ENCODE measurements around the gene PKP3.

The PKP3 gene

GRCh38 chr11:428295-428694 lies 34.3 kb downstream of the PKP3 start:
- no peak for DNase-seq (ENCODE audit: low read depth)
- no peak overlapping the region for H3K4me3 ChIP-seq (ENCODE audit: low read length)
- TF ChIP-seq CTCF (IDR thresholded peaks at IDR 0.05; ENCODE audit: insufficient read depth, low read depth, low read length, missing control alignments): no peak

GRCh38 chr11:429391-429790 lies 35.4 kb downstream of the PKP3 start:
- DNase-seq (ENCODE audit: low read depth): no peak
- H3K4me3 ChIP-seq (ENCODE audit: low read length): no peak overlapping the region
- TF ChIP-seq CTCF (IDR thresholded peaks at IDR 0.05; ENCODE audit: insufficient read depth, low read depth, low read length, missing control alignments): no peak

- TF ChIP-seq CTCF (IDR thresholded peaks at IDR 0.05; ENCODE audit: insufficient read depth, low read depth, low read length, missing control alignments): no peak
- H3K4me3 ChIP-seq (ENCODE audit: low read length): no peak overlapping the region
- no peak for DNase-seq (ENCODE audit: low read depth)
These were observed 36.0 kb downstream of the PKP3 start for GRCh38 chr11:429931-430456.

GRCh38 chr11:431921-432320 lies 37.9 kb downstream of the PKP3 start:
- TF ChIP-seq CTCF (IDR thresholded peaks at IDR 0.05; ENCODE audit: insufficient read depth, low read depth, low read length, missing control alignments): no peak
- DNase-seq (ENCODE audit: low read depth): no peak

GRCh38 chr11:432501-433100 lies 38.6 kb downstream of the PKP3 start:
- no peak for DNase-seq (ENCODE audit: low read depth)
- TF ChIP-seq CTCF (IDR thresholded peaks at IDR 0.05; ENCODE audit: insufficient read depth, low read depth, low read length, missing control alignments): no peak
- no peak overlapping the region for H3K4me3 ChIP-seq (ENCODE audit: low read length)

More at GRCh38 chr11:431921-432320, 37.9 kb downstream of the PKP3 start:
- no peak overlapping the region for H3K4me3 ChIP-seq (ENCODE audit: low read length)

- DNase-seq (ENCODE audit: low read depth): no peak
- no peak for TF ChIP-seq CTCF (IDR thresholded peaks at IDR 0.05; ENCODE audit: insufficient read depth, low read depth, low read length, missing control alignments)
- H3K4me3 ChIP-seq (ENCODE audit: low read length): no peak overlapping the region
These were observed 39.1 kb downstream of the PKP3 start for GRCh38 chr11:433111-433510.

GRCh38 chr11:433641-434040 lies 39.6 kb downstream of the PKP3 start:
- no peak for TF ChIP-seq CTCF (IDR thresholded peaks at IDR 0.05; ENCODE audit: insufficient read depth, low read depth, low read length, missing control alignments)
- H3K4me3 ChIP-seq (ENCODE audit: low read length): no peak overlapping the region
- DNase-seq (ENCODE audit: low read depth): no peak

Data from epithelial cell of esophagus (primary cell).